Smooth muscle cell (in vitro differentiated cells): ENCODE measurements around the gene NEDD4. TPM values are rescaled to one million over a fixed set of nuclear protein-coding genes. Genes with fewer than 3 reads are reported as not detected.

Experiments used
- DNase-seq: peaks from one replicate; lab custom pipeline; 2025; ENCODE audit not compliant: unreplicated experiment; lab: John Stamatoyannopoulos, UW
- H2AFZ ChIP-seq: fragments of 200-600 bp; sonication (generic); 2 replicates; pipeline ENCODE4 v1.6.0; 2016; ENCODE audit warnings: antibody characterized with exemption, low read depth, mild to moderate bottlenecking
- H3F3A ChIP-seq: fragments of 200-600 bp; sonication (generic); 2 replicates; pipeline ENCODE4 v1.6.0; 2017; ENCODE audit warnings: antibody characterized with exemption, low read depth
- H3K27ac ChIP-seq: fragments of 200-600 bp; sonication (generic); 2 replicates; pipeline ENCODE4 v1.5.1; 2016; ENCODE audit warnings: low read depth, mild to moderate bottlenecking
- H3K27me3 ChIP-seq: fragments of 200-600 bp; sonication (generic); 2 replicates; pipeline ENCODE4 v1.6.1; 2016; ENCODE audit warnings: low read depth, mild to moderate bottlenecking
- H3K36me3 ChIP-seq: fragments of 200-600 bp; sonication (generic); 2 replicates; pipeline ENCODE4 v1.5.1; 2016; ENCODE audit warnings: low read depth
- H3K4me1 ChIP-seq: fragments of 200-600 bp; sonication (generic); 2 replicates; pipeline ENCODE4 v1.5.1; 2016; ENCODE audit warnings: low read depth
- H3K4me2 ChIP-seq: fragments of 200-600 bp; sonication (generic); 2 replicates; pipeline ENCODE4 v1.6.0; 2016; ENCODE audit warnings: mild to moderate bottlenecking
- H3K4me3 ChIP-seq: fragments of 200-600 bp; sonication (generic); 2 replicates; pipeline ENCODE4 v1.5.1; 2016; ENCODE audit warnings: mild to moderate bottlenecking
- H3K79me2 ChIP-seq: fragments of 200-600 bp; sonication (generic); 2 replicates; pipeline ENCODE4 v1.6.0; 2016; ENCODE audit warnings: low read depth, mild to moderate bottlenecking
- H3K9ac ChIP-seq: fragments of 200-600 bp; sonication (generic); 2 replicates; pipeline ENCODE4 v1.6.0; 2016; ENCODE audit warnings: low read depth
- H3K9me3 ChIP-seq: fragments of 200-600 bp; sonication (generic); replicated peaks from 2 replicates; pipeline ENCODE4 v1.5.1; 2016; ENCODE audit warnings: low read depth
- H4K20me1 ChIP-seq: fragments of 200-600 bp; sonication (generic); 2 replicates; pipeline ENCODE4 v1.6.0; 2016; ENCODE audit warnings: low read depth
- WGBS: methylation state at CpG from one replicate; pipeline ENCODE4 v1.1.7; 2016; ENCODE audit warnings: low lambda C conversion rate; 5-methylcytosine and 5-hydroxymethylcytosine counted together
- polyA plus RNA-seq: library from polyadenylated mRNA; unstranded; fragments of >200 nt; fragmentation: Nextera tagmentation; extraction: Ambion mirVana; gene quantifications from 2 replicates; pipeline ENCODE4 v1.2.1, GENCODE V29; 2016
- total RNA-seq: library from RNA; depleted of rRNA; stranded (reverse); fragments of >200 nt; gene quantifications from 2 replicates; pipeline ENCODE4 v1.2.3, GENCODE V29; 2014
- TF ChIP-seq, protein P1 (sequence below): fragments of 200-600 bp; sonication (generic); IDR thresholded peaks from 2 replicates; pipeline ENCODE4 v1.5.1; 2017; ENCODE audit warnings: borderline replicate concordance, mild to moderate bottlenecking, antibody characterized with exemption; ENCODE audit not compliant: insufficient read depth, poor library complexity, severe bottlenecking

Gene NEDD4
- total and polyA plus RNA-seq, 2 experiments from 2014 or later: 6.6 to 34.5 TPM

DNA sequence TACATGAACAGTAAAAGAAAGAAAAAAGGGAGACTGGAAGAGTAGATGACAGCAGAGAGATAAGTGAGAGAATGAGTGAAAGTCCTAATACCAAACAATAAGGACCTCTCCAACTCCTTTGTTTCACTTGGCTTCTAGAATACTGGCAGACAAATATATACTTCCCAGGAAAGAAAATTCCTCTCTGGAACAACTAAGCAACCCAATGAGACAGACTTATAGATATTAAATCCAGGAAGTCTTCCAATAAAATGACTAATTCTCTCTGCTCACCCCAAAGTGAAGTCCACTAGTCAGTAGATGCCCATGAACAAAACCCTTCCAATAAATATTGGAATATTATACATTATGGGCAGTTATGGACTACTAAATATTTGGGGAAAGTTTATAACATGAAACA is 114.2 kb downstream of the NEDD4 start:
- no peaks in the 10 kb centered on the region for H3K9me3 ChIP-seq
- DNase-seq: no peak
- H3K79me2 ChIP-seq: no peaks in the 10 kb centered on the region
- H3K4me2 ChIP-seq: no peak overlapping the region
- H2AFZ ChIP-seq: no peak overlapping the region
- no peak overlapping the region for H3K4me3 ChIP-seq
- no peak overlapping the region for H3K27ac ChIP-seq
- H3K27me3 ChIP-seq: no peaks in the 10 kb centered on the region
- no peaks in the 10 kb centered on the region for H3K36me3 ChIP-seq
- TF ChIP-seq, protein P1, sequence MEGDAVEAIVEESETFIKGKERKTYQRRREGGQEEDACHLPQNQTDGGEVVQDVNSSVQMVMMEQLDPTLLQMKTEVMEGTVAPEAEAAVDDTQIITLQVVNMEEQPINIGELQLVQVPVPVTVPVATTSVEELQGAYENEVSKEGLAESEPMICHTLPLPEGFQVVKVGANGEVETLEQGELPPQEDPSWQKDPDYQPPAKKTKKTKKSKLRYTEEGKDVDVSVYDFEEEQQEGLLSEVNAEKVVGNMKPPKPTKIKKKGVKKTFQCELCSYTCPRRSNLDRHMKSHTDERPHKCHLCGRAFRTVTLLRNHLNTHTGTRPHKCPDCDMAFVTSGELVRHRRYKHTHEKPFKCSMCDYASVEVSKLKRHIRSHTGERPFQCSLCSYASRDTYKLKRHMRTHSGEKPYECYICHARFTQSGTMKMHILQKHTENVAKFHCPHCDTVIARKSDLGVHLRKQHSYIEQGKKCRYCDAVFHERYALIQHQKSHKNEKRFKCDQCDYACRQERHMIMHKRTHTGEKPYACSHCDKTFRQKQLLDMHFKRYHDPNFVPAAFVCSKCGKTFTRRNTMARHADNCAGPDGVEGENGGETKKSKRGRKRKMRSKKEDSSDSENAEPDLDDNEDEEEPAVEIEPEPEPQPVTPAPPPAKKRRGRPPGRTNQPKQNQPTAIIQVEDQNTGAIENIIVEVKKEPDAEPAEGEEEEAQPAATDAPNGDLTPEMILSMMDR: no peak
- no peak overlapping the region for H3K9ac ChIP-seq
- H3F3A ChIP-seq: no peaks in the 10 kb centered on the region
- no peaks in the 10 kb centered on the region for H4K20me1 ChIP-seq
- H3K4me1 ChIP-seq: no peaks in the 10 kb centered on the region

DNA sequence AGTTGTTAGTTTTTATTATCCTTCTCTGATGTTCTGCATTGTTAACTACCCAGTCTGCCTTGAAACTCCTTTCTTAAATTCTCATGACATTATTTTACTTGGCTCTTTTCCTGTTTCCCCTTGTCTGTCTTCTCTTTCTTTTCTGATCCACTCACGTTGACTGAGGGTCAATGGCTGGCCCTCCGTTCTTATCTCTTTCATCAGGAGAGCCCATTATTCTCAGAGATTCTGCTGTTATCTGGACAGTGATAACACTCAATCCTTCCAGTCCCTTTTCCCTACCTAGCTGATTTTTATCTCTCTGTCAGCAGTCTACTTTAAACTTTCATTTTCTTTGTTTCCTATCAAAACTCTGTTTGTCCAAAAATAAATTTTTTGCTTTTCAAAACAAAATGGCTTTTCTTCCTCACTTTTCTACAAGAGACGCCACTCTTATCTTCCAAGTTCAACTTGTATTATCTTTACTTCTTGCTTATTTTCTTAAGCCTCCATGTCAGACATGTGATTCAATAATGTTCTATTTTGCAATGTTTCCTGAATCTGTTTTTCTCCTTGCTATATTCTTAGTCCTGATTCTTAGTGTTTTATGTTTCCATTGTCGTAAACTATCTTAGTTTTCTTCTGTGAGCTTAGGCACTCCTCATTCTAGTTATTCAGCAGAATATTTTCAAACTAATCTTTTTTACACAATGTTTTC is 120.2 kb downstream of the NEDD4 start:
- H2AFZ ChIP-seq: no peak overlapping the region
- H3K79me2 ChIP-seq: no peaks in the 10 kb centered on the region
- H3K4me1 ChIP-seq: peaks cover 36% of the 10 kb centered on the region
- TF ChIP-seq, protein P1: no peak
- no peaks in the 10 kb centered on the region for H4K20me1 ChIP-seq
- H3K9ac ChIP-seq: no peak overlapping the region
- no peaks in the 10 kb centered on the region for H3K9me3 ChIP-seq
- no peaks in the 10 kb centered on the region for H3K27me3 ChIP-seq
- H3F3A ChIP-seq: no peaks in the 10 kb centered on the region
- WGBS: 29% methylated on average over 4 of the region's 4 CpGs
- peak overlapping the region; percentile 5 for H3K4me3 ChIP-seq
- peak overlapping the region; percentile 61 for H3K4me2 ChIP-seq
- H3K27ac ChIP-seq: peak overlapping the region; percentile 17
- DNase-seq: no peak
- H3K36me3 ChIP-seq: no peaks in the 10 kb centered on the region

DNA sequence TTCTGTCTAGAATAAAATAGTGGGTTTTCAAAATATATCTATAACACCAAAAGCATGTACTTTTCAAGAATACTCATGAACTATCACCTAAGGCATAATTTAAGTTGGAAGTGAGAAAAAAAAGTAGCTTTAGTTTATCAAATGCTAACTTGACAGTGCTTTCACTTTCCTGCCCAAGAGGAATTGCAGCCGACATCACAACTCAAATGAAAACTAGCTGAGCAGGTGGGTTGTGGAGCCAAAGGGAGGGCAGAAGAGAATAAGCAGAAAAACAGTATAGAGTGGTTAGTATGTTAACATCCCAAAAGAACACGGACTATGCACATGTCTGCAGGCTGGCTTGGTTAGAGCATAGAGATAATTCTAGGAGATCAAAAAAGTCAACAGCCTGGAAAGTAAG is 120.9 kb downstream of the NEDD4 start:
- no peaks in the 10 kb centered on the region for H3K36me3 ChIP-seq
- TF ChIP-seq, protein P1: no peak
- DNase-seq: no peak
- no peaks in the 10 kb centered on the region for H3K9me3 ChIP-seq
- peaks cover 36% of the 10 kb centered on the region for H3K4me1 ChIP-seq
- H3F3A ChIP-seq: no peaks in the 10 kb centered on the region
- no peak overlapping the region for H3K9ac ChIP-seq
- no peak overlapping the region for H3K4me3 ChIP-seq
- H3K27me3 ChIP-seq: no peaks in the 10 kb centered on the region
- no peak overlapping the region for H2AFZ ChIP-seq
- no peak overlapping the region for H3K27ac ChIP-seq
- WGBS: 76% methylated on average over 2 of the region's 2 CpGs
- H3K79me2 ChIP-seq: no peaks in the 10 kb centered on the region
- H4K20me1 ChIP-seq: no peaks in the 10 kb centered on the region
- H3K4me2 ChIP-seq: peak overlapping the region; percentile 61

- Histone ChIP-seq H4K20me1 (no peaks in the 10 kb centered on the region), H3K4me3 (no peak overlapping the region), H3K79me2 (no peaks in the 10 kb centered on the region), H3K4me1 (peaks cover 36% of the 10 kb centered on the region), H3K27me3 (no peaks in the 10 kb centered on the region), H3K9ac (no peak overlapping the region), H2AFZ (no peak overlapping the region), H3K27ac (no peak overlapping the region), H3F3A (no peaks in the 10 kb centered on the region), H3K9me3 (no peaks in the 10 kb centered on the region), H3K4me2 (no peak overlapping the region), H3K36me3 (no peaks in the 10 kb centered on the region)
- DNase-seq: no peak
- 72% methylated on average over 2 of the region's 2 CpGs for WGBS
- TF ChIP-seq, protein P1: no peak
Observed at GRCh38 chr15:55869660-55870059, 123.8 kb downstream of the NEDD4 start.
